Transverse colon (tissue), 3 donors: Measurements from ENCODE around the gene SELENOO.

Experiments
- EP300 ChIP-seq: sonication (generic); formaldehyde crosslinking; IDR thresholded peaks from one replicate; pipeline ENCODE4 v1.6.1; 2017; ENCODE audit warnings: antibody characterized with exemption, low read depth
- POLR2A ChIP-seq: fragments of 450-650 bp; IDR thresholded peaks from one replicate; pipeline ENCODE4 v1.6.1; 2016; ENCODE audit warnings: antibody characterized with exemption, mild to moderate bottlenecking, moderate library complexity
- TF ChIP-seq, protein P1 (sequence below), 5 experiments: fragments of 200-600 bp in 3 of 5; fragments of 450-650 bp in 2 of 5; sonication (generic) in 3 of 5; IDR thresholded peaks; 1 replicate in 2 of 5; 2 replicates in 3 of 5; pipeline ENCODE4 v1.5.1; 2016 to 2017; ENCODE audit warnings: antibody characterized with exemption in 5 of 5, inconsistent platforms in 3 of 5, mild to moderate bottlenecking in 2 of 5, moderate library complexity in 1 of 5

DNA sequence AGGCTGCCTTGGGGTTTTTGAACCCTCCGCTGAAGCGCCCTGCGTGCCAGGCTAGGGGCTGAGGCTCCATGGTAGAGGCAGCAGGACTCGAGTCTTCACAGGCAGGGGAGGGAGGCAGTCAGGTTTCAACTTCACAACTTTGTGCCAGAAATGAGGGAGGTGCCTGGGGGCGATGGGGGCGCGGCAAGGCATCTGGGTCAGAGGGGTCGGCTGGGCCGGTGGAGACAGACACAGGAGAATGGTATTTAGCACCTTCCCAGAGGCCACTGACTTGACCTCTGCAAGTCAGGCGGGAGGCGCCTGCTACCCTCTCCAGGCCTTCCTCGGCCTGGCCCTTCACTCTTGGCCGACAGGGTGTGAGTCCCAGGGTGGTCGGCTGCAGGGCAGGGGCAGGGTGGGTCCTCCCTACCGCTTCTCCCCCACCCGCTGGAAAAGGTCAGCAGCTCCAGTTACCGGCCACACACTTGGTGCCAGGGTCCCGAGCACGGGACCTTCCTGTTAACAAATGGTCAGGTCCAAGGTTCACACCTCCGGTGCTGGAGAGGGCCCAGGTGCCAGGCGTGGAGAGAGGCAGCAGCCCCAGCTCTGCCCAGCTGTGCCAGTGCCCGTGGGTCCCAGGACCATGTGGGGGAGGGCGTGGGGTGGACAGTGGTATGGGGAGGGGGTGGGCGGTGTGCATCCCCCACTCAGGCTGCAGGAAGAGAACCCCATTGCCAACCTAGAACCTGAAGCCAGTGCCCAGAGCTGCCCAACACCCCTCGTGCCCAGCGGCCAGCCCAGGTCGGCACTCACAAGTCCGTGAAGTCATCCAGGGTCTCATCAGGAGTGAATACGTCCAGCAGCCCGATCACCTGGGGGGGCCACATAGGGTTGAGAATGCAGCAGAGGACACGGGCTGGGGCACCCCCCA lies 56.9 kb downstream of the SELENOO start:
- TF ChIP-seq, protein P1, sequence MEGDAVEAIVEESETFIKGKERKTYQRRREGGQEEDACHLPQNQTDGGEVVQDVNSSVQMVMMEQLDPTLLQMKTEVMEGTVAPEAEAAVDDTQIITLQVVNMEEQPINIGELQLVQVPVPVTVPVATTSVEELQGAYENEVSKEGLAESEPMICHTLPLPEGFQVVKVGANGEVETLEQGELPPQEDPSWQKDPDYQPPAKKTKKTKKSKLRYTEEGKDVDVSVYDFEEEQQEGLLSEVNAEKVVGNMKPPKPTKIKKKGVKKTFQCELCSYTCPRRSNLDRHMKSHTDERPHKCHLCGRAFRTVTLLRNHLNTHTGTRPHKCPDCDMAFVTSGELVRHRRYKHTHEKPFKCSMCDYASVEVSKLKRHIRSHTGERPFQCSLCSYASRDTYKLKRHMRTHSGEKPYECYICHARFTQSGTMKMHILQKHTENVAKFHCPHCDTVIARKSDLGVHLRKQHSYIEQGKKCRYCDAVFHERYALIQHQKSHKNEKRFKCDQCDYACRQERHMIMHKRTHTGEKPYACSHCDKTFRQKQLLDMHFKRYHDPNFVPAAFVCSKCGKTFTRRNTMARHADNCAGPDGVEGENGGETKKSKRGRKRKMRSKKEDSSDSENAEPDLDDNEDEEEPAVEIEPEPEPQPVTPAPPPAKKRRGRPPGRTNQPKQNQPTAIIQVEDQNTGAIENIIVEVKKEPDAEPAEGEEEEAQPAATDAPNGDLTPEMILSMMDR (IDR thresholded peaks at IDR 0.05): no peak
- TF ChIP-seq POLR2A: no peak
- TF ChIP-seq EP300: no peak
